HFF-Myc (cell line): ENCODE data around the gene CBX2.
A peak's percentile ranks its signal among the peaks of the same experiment; 100 is the strongest.

Source experiments
- DNase-seq: peaks from one replicate; pipeline ENCODE4 v3.0.0-alpha.2; 2011; ENCODE audit warnings: low read depth; ENCODE audit errors: extremely low read depth
- H3K4me3 ChIP-seq: replicated peaks from 2 replicates; pipeline ENCODE4 v1.5.1; 2011; ENCODE audit warnings: low read depth, mild to moderate bottlenecking, control low read depth, low read length
- CTCF ChIP-seq: IDR thresholded peaks from 2 replicates; pipeline ENCODE4 v1.5.1; 2012; ENCODE audit warnings: mild to moderate bottlenecking, low read depth, low read length, control low read depth; ENCODE audit errors: missing control alignments

The CBX2 gene

GRCh38 chr17:79794659-79795511 lies 16.9 kb downstream of the CBX2 start:
- no peak for DNase-seq
- no peak overlapping the region for H3K4me3 ChIP-seq
- no peak for TF ChIP-seq CTCF

GRCh38 chr17:79795795-79796443 lies 18.0 kb downstream of the CBX2 start:
- no peak for TF ChIP-seq CTCF
- H3K4me3 ChIP-seq, result peak overlapping the region; percentile 74

GRCh38 chr17:79796444-79796762 lies 18.5 kb downstream of the CBX2 start:
- H3K4me3 ChIP-seq, result peak overlapping the region; percentile 74
- no peak for DNase-seq
- no peak for TF ChIP-seq CTCF

More at GRCh38 chr17:79795795-79796443, 18.0 kb downstream of the CBX2 start:
- no peak for DNase-seq

GRCh38 chr17:79796763-79797491 lies 19.0 kb downstream of the CBX2 start, which contains the start of gene CBX8:
Gene CBX8 (minus strand): TSS chr17:79797077. CDS start chr17:79796998, 79 bp downstream.
- DNase-seq, result peak; percentile 98
- peak within 1 kb of the TSS; percentile 74 for H3K4me3 ChIP-seq
- peak; percentile 11 for TF ChIP-seq CTCF

- no peak for DNase-seq
- no peak for TF ChIP-seq CTCF
- H3K4me3 ChIP-seq, result peak overlapping the region; percentile 74
Observed at GRCh38 chr17:79797492-79798298, 19.7 kb downstream of the CBX2 start.
